CD4-positive, alpha-beta T cell treated with Interleukin-21 for 1 hour (primary cell): ENCODE measurements around the gene RALGPS1.
"Not testable (repeated sequence)": the region's sequence is repeated elsewhere in the genome, so short reads cannot be mapped to it uniquely, and the experiment has no call there.

Experiments
- DNase-seq: peaks from one replicate; pipeline ENCODE4 v3.0.0-alpha.2; 2020

RALGPS1 gene

DNA sequence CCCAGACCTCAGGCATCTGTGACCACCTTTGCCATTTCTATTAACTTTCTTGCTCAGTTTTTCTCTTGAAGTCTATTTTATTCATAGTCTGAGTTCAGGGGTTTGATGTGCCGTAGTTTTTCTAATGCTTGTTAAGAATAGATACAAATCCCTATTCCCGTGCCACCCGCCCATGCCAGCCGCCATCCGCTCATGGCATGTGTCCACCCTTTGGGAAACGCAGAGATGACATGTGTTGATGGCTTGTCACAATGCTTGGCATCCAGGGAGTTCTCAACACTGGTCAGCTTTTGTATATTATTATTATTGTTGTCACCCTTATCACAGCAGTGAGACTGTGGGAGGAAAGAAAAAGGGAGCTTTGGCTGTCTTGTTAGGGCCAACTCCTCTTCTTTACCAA is 225.2 kb downstream of the RALGPS1 start:
- DNase-seq = no peak

DNA sequence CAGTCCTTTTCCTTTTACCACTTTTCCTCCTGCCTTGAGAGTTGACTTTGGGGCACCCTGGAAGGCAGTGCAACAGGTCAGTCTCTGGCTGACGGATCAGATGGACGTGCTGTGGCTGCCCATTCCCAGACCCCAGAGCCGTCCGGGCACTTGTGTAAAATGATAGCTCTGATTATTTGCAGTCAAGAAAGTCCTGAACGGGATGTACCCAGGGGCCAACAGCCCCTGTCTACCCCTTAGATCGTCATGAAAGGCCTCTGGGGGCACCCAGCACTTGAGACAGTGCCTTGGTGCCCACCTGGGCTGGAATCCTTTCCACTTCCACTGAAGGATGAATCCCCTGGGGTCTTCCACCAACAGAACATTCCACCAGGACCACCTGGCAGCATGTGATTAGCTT is 225.6 kb downstream of the RALGPS1 start:
- DNase-seq = no peak

DNA sequence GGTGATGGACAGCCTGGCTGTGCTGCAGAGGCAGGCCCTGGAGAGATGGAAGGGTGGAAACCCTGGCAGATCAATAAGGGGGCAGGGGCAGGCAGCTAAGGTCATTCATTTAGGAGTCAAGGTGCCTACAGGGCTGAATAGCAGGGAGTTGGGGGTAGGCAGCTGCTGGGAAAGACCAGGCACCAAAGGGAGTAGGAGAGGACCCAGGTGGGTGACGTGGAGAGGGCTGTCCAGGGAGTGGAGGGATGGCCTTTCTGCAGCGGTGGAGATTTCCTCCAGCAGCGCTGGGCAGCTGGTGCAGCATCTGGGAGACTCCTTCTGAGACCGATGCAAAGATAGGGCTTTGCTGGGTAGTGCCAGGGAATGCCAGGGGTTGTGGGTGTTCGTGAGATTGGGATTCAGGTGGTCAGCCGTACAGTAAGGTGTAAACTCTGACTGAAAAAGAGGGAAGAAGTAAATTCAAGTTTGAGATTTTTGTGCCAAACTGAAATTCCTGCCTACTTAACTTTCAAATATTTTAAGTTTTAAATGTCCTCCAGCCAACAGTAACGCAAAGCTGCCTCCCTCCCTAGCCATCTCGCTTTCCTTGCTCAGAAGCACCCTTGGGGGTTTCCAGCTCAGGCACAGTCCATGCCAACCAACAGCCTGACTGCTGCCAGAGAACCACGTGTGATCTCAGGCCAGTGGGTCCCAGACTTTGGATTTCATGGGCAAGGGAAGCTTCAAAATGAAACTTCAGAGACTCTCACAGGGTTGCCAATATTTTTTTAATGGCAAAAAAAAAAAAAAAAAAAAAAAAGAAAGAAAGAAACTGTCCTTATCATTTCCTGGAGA is 226.5 kb downstream of the RALGPS1 start:
- no peak for DNase-seq

DNA sequence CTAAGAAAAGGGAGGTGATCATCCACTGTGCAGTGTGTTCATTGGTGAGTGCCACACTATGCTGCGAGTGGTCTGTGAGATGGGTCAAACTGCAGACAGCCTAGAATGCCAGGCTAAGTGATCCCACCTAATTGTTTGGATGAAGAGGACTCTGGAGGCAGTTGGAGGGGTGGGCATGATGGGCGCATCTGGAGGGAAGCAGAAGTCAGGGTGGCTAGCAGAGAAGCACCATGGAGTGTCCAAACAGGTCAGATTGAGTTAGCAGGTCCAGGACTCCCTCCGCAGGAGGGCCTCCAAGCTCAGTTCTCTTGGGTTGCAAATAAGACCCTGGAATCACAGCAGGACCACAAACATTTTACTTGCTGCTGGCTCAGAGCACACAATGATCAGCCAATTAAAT is 227.7 kb downstream of the RALGPS1 start:
- no peak for DNase-seq

DNA sequence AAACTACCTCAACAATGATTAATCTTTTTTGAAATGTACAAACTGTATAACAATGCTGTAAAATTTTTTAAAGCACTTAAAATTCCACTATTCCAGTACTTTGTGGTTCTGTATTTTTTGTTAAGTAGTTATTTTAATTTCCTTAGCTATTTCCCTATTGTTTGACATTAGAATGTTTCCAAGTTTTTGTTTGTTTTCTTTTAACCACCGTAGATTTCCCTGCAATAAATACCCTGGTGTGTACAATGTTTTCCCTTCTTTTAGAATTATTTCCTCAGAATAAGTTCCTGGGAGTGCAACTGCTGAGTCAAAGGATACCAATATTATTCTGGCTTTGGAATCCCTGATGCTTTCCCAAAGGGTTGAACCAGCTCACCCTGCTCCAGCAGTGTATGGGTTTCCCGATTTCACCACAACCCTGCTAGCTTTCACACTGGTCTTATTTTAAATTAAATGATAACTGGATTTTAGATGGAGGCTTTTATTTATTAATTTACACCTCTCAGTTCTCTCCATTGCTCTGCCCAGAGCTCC is 228.4 kb downstream of the RALGPS1 start:
- DNase-seq = no peak

DNA sequence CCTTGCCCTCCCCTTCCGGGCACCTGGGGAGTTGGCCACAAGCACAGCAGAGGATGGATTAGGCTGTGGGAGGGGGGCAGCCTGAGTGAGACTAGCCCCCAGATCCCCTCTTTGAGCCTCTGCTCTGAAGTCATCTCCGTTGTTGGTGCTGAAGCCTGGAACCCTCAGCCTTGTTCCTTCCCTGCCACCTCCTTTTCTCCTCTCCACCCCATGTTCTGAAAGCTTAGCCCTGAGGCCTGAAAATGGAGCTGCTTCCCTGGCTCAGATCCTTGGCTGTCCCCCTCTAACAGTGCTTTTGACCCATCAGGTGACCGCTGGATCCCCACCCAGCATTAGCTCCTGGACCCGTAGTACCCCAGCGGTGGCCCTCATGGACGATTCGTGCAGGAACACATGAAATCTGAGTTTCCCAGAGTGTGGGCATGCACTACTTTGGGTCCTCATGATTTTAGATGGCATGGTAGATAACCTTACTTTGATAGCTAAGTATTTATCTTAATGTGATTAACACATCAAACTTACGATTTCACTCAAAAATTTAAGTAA is 229.4 kb downstream of the RALGPS1 start:
- no peak for DNase-seq

DNA sequence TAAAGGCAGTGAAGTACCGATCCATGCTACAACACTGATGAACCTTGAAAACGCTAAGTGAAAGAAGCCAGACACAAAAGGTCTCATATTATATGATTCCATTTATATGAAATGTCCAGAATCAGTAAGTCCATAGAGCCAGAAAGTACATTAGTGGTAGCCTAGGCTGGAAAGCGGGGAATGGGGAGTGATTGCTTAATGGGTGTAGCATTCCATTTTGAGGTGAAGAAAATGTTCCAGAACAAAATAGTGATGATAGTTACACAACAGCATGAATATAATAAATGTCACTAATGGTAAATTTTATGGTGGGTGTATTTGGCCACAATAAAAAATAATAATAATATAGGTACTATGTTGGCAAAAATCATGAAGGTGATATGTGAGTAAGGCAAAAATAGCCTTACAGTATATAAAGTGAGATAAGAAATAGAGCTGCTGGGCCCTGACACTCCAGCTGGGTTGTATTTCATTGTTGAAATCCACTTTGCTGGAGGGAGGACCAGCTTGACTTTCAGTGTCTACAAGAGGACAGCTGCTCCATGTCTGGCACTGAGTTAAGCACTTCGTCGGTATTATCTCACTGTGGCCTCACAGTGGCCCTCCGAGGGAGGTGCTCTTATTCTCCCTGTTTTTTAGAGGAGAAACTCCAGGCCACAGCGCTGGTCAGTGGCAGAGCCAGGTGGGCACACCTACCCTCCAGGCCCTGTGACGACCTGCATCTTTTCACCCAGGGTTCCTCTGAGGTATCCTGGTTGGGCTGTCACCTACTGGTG is 230.3 kb downstream of the RALGPS1 start:
- DNase-seq = no peak

DNA sequence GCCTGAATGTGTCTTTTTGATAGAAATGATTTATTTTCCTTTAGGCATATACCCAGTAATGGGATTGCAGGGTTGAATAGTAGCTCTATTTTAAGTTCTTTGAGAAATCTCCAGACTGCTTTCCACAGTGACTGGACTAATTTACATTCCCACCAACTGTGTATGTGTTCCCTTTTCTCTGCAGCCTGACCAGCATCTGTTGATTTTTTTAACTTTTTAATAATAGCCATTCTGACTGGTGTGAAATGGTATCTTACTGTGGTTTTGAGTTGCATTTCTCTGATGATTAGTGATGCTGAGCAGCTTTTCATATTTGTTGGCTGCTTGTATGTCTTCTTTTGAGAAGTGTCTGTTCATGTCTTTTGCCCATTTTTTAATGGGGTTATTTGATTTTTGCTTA is 232.3 kb downstream of the RALGPS1 start:
- not testable (repeated sequence) for DNase-seq

DNA sequence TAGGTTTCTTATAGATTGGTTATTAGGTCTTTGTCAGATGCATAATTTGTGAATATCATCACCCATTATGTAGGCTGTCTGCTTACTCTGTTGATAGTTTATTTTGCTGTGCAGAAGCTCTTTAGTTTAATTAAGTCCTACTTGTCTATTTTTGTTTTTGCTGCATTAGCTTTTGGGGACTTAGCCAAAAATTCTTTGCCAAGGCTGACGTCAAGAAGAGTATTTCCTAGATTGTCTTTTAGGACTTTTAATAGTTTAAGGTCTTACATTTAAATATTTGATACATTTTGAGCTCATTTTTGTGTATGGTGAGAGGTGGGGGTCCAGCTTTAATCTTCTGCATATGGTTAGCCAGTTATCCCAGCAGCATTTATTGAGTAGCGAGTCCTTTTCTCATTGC is 232.7 kb downstream of the RALGPS1 start:
- DNase-seq = no peak

DNA sequence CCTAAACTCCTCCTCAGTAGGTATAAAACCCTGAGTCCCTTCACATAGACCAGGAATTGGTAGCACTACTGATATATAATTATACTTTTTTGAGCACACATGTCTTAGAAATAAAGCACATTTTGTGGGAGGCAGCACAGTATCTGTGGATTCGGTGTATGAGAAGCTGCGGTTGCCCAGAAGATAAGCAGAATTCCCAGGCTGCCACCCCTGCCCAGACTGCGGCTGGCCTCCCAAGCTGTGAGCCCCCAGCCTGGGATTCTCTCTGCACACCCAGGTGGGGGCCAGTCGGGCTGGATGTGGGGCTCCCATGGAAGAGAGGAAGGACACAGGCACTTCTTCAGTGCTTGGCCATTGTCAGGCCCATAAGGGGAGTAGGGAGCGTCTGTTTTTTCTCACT is 233.4 kb downstream of the RALGPS1 start:
- no peak for DNase-seq

DNA sequence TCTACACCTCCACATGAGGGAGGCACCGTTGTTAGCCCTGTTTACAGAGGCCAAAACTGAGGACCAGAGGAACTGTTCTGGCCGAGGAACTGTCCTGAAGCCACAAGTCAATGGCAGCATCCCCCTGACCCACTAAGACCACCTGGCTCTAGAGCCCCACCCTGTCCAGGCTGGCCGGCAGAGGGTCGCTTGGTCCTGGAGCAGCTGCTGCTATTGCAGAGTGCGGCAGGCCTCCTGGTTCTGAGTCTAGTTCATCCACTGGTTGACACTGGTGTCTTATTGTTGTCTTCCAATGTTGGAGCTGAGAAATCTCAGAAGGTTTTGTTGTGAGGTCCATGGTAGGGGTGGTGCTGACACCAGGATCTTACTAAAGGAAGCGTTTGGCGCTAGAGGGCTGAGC is 234.4 kb downstream of the RALGPS1 start:
- DNase-seq = no peak

DNA sequence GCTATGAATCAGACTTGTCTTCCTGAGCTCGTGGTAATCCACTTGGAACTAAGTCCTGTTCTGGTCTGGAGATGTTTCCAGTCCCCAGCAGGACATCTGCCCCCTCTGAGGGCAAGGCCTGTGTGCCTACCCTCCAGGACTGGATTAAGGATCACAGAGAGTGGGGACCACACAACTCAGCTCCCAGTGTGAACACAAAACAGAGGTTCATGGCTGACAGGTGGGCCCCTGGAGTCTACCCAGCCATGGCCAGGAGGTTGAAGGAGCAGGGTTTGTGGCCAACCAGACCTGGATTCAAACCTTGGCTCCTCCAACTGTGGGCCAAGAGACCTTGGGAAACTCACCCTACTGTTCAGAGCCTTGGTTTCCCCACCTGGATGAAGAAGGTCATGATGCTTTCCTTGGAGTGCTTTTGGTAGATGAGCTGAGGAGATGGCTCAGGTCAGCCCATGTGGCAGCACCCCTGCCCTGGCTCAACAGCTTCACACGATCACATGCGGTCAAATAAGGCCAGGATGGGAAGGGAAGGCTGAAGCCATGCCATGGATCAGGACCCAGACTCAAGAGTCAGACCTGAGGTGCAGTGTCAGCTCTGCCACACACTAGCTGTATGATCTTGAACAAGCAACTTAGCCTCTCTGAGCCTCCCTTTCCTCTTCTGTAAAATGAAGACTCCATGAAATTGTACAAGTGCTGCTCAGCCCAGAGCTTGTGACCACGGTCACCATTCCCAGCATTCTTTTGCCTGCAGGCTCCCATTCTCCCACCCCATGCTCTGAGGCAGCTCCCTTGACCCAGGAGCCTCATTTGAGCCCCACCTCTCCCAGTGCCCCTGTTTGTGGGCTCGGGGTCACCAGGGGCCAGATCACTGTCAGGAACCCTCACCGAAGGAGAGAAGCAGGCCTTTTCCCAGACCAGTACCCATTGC is 235.1 kb downstream of the RALGPS1 start:
- DNase-seq = no peak

DNA sequence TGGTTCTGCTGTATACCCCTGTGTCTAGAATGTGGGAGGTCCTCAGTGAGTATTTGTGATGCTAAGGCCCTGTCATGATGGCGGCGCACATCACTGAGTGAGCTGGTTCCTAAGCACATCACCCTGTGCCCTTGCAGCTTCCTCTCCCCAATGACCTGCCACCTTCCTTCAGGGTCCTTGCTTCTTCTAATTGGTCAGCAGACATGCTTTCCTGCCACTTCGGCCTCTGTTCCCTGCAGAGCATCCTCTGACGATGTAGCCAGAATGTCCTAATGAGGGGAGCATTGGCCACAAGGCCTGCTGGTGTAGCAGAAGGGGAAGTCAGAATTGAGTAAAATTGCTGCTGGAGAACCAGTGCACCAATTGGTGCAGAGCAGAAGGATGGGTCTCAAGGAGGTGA is 238.9 kb downstream of the RALGPS1 start:
- no peak for DNase-seq

DNA sequence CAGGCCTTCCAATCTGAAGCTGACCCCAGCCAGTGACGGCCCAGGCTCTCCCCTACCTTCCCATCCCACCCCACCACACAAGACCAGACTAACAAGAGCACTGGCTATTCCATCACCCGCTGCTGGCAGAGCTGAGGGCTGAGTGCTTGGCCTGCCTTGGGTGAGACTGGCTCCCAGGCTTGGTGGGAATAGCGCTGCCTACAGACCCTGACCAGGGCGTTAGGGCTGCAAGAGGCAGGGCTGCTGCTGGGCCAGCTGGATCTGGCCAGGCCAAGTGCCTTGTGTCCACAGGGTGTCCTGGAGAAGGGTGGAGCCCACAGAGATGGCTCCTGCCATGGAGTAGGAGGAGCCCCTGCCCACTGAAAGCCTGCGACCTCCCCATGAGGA is 239.4 kb downstream of the RALGPS1 start:
- DNase-seq = no peak

DNA sequence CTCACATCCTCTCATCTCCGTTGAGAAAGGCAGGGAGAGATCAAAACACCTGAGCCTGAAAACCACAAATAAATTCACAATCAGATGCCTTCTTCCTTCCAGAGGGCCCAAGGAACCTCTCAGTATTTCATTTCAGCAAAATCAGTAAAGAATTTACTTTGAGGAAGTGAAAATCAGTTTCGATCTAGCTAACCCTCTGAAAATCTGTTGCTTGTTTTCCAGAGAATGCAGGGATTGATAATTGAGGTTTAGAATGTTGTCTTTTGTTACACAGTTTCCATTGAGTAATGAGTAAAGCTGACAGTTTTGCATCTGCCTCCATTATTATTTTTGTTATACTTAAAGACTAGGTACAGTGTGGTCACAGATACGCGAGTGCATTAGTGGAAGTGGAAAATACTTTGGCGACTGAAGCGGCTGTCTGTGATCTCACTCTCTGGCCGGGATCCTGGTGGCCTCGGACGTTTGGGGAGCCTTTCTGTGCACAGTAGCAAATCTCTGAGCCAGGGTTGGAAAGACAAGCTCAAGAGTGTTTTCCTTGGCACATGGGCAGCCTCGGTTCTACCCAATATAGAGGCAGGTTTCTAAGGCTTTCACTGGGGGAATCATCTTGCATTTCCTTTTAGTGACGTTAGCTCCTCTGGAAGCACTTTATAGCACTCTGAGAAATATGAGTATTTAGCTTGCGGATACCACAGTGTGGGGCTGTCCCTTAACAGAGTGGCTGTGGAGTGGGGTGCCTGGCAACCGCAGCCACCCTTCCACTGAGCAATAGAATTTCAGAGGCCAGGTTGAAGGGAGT is 240.0 kb downstream of the RALGPS1 start:
- DNase-seq = no peak

DNA sequence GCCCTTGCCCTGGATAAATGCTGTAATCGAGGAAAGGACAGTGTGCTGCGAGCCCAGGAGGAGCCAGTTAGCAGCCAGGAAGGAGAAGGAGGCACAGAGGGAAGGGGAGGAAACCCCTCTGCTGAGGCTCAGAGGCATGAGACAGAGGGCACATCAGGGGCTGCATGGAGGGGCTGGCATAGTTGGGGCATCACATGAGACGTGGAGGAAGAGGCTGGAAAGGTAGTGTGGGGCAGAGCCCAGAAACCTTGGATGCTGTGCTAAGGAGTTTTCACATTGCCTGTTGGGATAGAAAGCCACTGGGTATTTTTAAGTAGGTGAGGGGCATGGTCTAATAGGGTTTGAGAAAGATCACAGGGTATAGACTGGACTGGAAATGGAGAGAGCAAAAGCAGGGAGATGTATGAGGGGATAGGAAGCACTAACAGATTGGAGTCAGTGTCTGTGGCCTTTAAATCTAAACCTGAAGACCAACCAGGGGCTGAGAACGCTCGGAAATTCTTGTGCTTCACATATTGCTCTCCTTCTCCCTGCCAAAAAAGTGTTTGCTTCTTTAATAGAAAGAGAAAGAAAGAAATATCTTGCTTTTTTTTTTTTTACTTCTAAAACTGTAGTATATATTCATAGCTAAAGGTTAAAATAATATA is 240.9 kb downstream of the RALGPS1 start:
- DNase-seq = no peak

DNA sequence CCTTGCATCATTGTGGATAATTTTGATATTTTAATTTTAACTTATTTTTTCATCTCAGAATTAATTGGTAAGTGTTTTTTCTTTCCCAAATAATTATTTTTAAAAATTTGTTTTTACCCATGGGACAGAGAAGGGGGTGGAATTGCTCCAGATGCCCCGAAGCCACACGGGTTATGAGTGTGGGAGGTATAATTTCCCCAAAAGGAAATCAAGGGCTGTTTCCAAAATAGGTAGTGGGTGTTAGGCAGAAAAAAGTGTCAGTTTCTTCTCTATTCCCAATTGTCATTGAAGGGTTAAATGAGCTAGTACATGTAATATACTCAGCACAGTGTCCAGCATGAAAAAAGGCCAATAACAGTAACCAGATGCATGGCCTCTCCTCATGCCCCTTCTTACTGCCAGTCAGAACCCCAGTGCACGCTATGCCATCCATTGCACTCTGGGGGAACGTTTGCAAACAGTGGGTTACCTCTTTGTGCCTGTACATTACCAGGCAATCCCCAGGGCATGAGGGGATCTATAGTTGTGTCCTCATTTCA is 244.3 kb downstream of the RALGPS1 start:
- DNase-seq = no peak

DNA sequence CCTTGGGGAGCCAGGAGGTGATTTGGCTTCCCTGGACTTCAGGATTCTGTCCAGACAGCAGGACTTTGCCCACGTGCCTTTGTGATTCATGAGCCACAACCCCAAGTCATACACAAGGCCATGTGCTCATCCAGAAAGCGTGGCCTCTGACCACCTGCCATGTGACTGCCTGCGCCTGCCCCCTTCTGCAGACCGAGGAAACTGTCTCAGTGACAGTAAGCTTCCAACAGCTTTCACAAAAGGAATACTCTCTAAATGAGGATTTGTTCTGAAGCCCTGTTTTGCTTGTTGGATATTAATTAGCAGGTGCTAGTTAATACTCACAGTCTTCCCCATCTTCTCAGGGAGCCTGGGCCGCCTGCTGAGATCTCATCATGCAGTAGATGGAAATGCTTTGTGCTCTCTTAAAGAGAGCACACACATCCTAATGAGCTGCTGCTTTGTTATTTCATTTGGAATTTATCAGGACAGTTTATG is 244.8 kb downstream of the RALGPS1 start:
- no peak for DNase-seq

DNA sequence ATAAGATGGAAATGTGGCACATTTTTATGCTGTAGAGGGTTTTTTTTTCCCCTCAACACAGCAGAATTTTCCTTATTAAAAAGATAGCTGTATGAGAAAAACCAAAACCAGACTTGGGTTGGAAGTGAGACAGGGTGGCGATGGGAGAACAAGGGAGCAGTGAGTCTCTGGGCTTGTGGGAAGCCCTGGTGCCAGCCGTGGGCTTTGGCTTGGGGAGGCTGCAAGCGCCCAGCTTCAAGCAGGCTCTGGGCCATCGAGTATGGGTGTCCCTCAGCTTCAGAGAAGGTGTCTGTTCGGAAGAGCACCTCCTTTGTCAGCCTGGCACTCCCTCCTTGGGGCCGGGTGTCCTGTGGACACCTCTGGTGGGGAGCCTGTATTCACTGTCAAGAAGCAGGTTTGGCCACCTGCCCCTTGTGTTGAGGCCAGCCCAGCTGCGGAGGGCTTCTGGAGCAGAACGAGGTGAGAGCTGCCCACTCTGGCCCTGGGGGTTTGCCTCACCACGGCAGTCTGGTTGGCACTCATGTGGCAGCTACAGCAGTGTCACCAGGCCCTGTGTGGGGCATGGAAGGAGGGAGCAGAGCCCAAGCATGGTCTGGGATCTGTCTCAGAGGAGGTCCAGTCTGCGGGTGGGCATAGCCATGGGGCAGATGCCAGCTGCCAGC is 245.5 kb downstream of the RALGPS1 start:
- DNase-seq = no peak

DNA sequence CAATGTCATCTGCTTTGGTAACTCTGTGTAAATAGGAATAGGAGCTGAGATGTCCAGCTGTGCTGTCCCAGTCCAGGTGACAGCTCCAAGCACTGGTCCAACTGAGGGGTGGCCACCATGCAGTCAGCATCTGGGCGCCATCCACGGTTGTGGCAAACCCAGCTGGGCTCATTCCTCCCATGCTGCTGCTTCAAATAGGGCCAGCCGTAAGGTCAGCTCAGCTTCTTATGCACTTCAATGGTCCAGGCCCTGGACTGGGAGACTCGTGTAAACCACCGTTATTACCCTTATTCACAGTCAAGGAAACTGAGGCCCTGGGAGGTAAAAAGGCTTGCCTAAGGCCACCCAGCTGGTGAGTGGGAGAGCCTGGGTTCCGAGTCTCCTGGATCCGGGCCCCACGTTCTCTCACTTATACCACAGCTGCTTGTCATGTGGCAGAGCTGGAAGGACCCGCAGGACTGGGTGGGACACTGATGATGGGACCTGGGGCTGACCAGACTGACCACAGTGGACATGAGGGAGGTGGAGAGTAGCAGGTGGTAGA is 246.6 kb downstream of the RALGPS1 start:
- DNase-seq = no peak
